ENCODE results near the gene DHX36.

DHX36 gene, protein sequence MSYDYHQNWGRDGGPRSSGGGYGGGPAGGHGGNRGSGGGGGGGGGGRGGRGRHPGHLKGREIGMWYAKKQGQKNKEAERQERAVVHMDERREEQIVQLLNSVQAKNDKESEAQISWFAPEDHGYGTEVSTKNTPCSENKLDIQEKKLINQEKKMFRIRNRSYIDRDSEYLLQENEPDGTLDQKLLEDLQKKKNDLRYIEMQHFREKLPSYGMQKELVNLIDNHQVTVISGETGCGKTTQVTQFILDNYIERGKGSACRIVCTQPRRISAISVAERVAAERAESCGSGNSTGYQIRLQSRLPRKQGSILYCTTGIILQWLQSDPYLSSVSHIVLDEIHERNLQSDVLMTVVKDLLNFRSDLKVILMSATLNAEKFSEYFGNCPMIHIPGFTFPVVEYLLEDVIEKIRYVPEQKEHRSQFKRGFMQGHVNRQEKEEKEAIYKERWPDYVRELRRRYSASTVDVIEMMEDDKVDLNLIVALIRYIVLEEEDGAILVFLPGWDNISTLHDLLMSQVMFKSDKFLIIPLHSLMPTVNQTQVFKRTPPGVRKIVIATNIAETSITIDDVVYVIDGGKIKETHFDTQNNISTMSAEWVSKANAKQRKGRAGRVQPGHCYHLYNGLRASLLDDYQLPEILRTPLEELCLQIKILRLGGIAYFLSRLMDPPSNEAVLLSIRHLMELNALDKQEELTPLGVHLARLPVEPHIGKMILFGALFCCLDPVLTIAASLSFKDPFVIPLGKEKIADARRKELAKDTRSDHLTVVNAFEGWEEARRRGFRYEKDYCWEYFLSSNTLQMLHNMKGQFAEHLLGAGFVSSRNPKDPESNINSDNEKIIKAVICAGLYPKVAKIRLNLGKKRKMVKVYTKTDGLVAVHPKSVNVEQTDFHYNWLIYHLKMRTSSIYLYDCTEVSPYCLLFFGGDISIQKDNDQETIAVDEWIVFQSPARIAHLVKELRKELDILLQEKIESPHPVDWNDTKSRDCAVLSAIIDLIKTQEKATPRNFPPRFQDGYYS

DNA sequence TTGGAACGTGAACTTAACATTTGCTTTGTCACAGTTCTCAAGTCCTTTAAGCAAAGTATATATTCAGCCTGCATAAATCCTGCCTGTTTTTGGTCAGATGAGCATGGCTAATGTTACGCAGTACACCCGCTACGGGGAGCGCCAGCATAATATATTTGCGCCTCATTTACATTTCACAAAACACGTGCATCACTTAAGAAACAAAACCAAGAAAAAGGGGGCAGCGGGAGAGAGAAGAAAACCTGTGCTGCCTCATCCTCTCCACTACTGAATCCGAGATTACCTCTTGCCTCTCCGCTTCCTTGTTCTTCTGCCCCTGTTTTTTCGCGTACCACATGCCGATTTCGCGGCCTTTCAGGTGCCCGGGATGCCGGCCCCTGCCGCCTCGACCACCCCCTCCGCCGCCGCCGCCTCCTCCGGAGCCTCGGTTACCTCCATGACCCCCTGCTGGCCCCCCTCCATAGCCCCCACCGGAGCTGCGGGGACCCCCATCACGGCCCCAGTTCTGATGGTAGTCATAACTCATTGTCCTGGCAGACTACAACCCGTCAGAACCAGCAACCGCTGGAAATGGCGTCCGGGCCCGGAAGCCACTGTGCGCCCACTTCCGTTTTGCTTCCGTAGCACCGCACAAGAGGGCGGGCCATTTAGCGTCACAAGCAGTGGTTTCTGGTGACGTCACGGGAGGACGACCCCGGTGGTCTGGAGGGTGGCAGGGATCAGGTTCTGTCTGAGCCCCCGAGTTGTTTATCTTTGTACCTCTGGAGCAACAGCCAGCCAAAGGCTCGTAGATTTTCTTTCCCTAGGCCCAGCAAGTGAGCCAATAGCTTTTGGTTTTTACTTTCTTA is at the start of gene DHX36:
Gene DHX36 (minus strand): TSS at position 597 of the 848 bp plus-strand sequence. CDS start 71 bp downstream, at position 526.
- DNase-seq (ENCODE audit: low spot score), result peak; percentile 85

DNA sequence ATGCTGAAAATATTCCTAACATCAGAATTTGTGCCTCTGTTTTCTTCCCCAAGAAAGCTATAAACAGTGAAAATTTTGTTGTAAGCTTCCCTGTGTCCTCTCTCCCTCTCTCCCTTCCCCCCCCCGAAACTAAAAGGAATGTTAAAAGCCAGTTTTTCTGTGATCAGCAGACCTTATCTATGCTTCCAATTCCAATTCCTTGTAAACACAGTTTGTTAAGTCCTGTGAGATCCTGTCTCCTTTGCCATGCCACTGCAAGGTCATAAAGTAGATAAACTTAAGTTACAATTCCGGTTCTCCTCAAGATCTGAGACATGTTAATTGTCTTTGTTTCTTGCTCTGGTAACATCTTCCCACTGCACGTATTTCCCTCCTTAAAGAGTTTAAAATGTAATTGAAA is 42.9 kb upstream of the DHX36 start:
- DNase-seq (ENCODE audit: low spot score), result no peak

DNA sequence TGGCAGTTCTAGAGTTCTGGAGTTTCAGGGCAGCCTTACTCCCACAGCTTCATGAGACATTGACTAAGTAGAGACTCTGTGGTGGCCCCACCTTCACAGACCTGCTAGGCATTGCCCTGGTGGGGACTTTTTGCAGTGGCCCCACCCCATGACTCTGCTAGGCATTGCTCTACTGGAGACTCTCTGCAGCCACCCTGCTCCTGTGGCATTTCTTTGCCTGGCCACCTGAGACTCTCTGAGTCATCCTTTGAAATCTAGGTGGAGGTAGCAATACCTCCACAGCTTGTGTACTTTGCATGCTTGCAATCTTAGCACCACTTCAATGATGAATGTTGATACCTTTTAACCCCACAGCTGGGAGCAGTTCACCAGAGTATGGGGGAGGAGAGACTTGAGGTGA is 40.6 kb upstream of the DHX36 start:
- DNase-seq (ENCODE audit: low spot score), result no peak

DNA sequence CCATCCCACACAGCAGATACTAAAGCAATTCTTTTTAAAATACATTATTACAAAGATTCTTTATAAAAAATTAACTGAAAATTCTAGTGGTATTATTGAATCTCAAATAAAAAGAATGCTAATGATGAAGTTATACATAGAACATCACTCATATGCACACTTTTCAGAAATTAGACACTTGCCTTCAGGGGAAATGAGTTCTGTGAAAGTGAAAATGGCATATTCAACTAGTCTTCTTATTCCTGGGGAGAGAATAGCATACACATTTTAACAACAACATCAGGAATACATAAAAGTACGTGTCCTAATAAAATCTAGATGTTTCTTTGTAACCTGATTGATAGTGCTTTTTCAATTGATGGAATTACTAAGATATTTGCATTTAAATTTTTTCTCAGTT is 36.8 kb upstream of the DHX36 start:
- no peak for DNase-seq (ENCODE audit: low spot score)

DNA sequence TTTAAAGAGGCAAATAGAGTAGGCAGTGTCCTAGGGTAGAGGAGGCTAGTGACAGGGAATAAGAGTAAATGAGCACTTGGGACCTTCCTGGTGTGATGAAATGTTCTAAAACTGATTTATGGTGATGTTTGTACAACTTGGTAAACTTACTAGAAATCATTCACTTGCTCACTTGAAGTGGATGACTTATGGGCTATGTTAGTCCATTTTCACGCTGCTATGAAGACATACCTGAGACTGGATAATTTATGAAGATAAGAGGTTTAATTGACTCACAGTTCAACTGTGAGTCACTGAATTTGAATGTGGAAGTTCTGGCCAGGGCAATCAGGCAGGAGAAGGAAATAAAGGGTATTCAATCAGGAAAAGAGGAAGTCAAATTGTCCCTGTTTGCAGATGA is 31.7 kb upstream of the DHX36 start:
- DNase-seq (ENCODE audit: low spot score), result no peak

DNA sequence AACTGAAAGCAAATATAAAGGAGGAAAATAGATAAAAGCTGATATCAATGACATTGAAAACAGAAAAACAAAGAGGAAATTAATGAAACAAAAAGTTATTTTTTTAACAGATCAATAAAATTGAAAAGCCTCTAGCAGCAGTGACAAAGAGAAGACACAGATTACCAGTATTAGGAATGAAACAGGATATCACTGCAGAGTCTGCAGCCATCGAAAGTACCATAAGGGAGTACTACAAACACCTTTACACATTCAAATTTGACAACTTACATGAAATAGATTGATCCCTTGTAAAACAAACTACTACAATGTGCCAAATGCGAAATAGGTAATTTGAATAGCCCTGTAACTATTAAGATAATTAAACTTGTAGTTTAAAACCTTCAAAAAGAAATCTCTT is 24.9 kb upstream of the DHX36 start:
- DNase-seq (ENCODE audit: low spot score), result no peak

DNA sequence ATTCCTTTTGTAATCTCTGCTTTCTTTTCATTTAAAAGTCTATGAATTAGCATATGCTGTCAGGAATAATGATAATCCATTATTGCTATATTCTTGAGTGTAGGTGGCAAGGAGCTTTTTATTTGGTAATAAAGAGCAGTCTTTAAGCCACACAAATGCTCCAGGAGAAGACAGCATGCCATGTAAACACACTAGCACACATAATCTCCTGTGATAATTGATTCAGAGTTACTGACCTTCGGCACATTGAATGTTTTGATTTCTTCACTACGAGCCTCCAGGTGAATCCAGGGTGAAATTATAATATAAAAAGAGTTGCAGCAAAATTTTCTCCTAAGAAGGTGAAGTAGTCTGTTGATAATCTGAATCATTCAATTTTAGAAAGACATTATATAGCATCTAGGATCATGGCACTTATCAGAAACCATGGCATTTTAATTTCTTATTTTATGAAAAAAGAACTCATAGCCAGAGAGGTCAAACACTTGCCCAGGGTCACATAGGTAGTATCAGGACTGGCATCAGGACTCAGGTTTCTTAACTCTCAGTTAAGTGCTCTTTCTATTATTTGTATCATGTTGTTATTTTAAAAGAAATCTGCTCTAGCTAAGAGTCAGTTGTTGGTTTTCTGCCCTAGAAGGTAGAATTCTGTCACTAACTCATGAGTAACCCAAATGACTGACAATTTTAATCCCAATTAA is 21.3 kb upstream of the DHX36 start:
- no peak for DNase-seq (ENCODE audit: low spot score)

DNA sequence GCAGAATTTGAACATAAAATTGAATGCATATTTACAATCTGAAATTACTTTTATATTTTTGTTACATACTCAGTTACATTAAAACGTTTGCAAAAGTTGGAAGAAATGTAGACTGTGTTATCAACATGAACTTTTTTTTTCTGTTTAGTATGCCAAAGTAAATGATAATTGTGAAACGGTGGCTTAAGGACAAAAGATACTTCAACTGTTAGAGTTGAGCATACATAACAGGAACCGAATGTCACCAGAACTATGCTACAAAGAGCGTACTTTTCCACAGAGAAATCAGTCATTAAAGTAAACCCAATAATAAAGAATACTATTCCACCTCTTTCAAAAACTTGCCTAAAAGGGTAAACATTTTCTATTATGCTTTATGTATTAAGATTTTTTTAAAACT is 14.3 kb upstream of the DHX36 start:
- DNase-seq (ENCODE audit: low spot score), result no peak

DNA sequence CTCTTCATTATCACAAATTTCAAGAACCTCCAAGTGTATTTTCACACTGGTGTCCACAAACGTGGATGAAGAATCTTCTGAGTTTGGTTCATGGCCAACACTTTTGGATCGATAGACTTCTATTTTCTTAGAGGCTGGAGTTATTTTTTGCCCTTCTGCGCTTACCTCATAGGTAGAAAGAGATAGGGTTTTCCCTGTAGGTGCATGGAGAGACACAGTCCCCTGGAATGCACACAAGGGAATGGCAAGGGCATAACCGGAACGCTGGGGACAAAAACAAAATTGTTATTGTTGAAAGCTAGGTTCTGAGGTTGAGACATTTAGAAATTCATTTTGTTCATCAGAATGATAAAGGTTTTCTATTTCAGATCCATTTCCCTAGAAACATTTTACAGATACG is 13.7 kb upstream of the DHX36 start:
- no peak for DNase-seq (ENCODE audit: low spot score)

DNA sequence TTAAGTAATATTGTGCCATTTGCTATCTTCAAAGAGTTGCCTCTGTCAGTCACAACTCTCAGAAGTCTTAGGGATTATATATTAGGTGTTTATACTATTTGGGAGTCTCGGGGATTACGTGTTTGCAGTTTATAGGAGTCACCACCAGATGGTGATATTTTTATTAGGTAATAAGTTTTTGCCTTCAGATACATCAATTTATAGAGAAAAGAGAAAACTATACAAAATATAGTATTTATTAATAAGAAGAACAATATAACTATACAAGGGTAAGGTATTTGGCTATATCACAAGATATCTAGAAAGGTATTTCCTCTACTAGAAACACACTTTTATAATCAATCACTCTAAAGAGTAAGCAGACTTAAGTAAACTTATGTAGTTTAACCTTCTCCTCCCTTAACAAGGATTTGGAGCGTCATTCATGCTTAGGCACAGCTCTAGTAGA is 10.7 kb upstream of the DHX36 start:
- peak; percentile 16 for DNase-seq (ENCODE audit: low spot score)

DNA sequence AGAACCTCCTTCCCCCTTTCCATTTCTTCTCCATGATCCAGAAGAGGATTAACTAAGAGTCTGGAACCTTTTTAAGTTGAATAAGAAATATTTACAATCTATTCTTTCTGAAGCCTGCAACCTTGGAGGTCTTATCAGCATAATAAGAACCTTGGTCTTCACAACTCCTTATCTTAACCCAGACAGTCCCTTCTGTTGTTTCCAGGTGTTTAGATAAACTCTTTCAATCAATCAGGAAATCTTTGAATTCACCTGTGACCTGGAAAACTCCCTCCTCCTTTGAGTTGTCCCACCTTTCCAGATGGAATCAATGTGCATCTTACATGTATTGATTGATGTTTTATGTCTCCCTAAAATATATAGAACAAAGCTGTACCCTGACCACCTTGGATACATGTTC is 3.6 kb upstream of the DHX36 start:
- DNase-seq (ENCODE audit: low spot score), result no peak

DNA sequence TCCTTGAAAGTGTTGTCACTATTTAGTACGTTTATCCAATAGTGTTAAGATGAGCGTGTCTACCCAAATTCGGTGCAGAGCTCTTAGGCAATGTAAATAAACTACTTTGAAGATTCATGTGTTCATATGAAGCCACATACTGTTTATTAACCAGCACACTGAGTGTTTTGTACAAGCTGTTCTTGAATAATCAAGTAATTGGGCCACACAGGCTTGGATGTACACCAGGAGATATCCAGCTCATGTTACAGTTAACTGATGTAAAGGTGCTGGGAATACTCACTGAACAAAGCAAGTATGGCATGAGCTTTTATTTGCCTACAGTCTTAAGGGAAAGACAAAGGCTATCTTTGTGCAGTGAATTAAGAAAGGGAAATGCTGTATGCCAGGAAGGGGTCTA is 632 bp upstream of the DHX36 start:
- no peak for DNase-seq (ENCODE audit: low spot score)

DNA sequence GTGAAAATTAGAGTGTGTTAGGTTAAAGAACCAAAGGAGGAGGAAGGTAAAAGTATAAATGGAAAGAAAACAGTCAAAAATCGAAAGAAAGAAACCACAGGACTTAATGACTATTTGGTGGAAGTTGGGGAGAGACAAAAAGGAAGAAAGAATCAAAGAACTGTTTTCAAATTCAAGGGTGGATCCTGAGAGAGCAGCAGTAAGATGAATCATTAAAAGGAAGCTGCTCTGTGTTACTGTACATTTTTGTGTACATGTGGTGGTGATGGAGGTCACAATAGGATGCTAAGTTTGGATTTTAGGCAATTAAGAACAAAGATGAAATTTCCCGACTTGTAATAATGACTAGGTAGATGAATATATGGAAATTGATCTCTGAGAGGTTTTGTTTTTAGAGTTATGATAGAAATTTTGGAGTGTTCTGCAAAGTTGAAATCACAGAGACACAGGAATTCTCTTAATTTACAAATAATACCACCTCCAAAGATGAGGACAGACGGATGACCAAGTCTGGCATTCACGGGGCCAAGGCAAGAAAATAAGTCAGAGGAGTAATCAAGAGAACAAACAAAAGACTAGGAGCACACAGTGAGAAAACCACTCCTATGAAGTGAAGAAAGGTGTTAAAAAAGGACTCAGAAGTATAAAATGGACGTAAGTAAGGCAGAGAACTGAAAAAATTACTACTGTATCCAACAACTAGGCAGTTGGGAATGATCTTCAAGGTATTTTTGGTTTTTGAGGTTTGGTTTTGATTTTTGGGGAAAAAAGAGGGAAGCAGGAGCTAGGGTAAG is 7.1 kb downstream of the DHX36 start:
- DNase-seq (ENCODE audit: low spot score), result no peak

DNA sequence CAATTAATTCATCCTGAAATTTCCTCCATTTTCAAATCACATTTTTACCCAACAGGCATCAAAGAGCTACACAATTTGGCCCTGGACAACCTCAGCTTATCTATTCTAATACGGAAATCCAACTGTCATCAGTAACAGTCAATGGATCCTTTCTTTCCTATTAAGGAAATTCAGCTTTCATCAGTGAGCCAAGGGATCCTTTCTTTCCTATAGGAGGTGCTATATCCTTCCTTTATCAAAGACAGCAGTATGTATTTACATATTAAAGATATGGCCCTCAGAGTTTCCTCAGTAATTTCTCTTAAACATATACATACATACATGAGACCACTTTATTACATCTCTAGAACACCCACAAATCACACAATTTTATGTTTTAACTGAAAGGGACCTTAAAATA is 10.1 kb downstream of the DHX36 start:
- DNase-seq (ENCODE audit: low spot score), result no peak

DNA sequence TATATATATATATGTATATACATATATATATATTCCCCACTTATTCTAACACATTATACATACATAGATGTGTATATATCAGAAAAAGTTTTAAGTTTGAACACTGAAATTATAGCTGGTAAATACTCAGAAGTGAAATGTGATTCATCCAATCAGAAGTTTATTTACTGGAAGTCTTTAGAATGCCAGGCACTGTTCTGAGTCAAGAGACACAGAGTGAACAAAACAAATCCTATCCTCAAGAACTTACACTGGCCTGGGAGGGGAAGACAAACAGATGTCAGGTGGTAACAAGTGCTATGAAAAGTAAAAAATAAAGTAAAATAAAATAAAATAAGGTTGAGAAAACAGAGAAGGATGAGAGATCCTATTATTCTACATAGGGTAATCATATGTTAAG is 13.4 kb downstream of the DHX36 start:
- no peak for DNase-seq (ENCODE audit: low spot score)

DNA sequence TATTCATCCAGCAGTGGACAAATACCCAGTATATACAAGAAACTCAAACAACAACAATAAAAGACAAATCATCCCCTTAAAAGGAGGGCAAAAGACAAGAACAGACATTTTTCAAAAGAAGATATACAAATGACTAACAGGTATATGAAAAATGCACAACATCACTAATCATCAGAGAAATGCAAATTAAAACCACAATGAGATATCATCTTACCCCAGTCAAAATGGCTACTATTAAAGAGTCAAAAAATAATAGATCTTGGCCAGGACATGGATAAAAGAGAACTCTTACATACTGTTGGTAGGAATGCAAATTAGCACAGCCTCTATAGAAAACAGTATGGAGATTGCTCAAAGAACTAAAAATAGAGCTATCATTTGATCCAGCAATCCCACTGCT is 16.9 kb downstream of the DHX36 start:
- no peak for DNase-seq (ENCODE audit: low spot score)

DNA sequence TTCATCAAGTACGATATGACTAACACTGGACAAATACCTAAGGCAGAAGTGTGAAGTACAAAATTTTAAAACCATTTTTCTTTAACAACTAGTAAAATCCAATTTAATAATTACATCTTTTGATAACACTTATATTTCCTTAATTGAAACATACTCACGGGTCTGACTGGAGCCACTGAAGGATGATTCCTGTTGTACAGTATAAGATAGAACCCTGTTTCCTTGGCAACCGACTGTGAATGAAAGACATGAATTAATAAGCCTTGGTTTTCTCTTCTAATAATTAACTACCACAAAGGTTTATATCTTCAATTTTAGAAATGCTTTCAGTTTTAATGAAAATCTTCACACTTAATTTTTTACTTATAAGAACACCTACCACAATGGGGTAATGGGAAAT is 19.4 kb downstream of the DHX36 start:
- DNase-seq (ENCODE audit: low spot score), result no peak

DNA sequence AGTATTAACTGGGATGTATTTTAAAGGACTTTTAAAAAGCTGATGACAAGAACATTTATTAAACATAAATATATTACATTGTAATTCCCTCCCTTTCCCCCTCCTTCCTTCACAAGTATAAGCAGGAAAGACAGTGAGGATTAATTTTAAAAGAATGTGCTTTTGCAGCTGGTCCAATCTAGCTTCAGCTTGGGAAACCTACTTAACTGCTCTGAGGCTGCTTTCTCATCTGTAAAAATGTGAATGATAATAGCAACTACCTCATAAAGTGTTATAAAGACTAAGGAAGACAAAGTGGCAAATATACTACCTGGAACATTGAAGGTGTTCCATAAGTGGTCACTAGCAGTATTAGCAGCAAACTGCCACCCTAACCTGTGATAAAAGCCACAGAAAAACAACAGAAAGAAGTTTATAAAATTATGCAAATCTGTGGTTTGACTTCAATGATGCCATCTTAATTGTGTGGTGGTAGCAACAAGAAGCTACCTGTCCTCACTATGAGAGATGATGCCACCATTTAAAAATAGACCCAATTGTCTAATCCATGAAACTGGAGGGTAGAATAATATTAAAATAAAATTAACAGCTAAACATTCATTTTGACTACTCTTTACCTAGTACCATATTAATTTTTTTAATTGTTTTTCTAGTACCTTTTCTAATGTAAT is 20.0 kb downstream of the DHX36 start:
- DNase-seq (ENCODE audit: low spot score), result no peak

DNA sequence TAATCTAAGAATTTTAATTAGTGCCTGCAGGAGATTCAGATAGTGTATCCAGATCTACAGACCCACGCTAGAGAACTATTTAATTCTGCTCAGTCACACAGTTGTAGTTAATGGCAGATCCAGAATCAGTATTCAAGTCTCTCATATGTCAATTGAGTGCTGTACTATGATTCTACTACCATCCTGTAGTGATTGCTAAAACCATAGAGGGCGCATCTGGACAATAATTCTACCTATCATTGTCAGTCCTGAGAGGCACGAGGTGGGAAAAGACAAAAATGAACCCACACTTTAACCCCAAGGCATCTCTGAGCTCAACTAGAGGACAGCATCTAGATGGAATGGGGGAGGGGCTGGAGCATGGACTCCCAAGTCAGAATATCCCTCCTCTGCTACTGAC is 22.7 kb downstream of the DHX36 start:
- DNase-seq (ENCODE audit: low spot score), result no peak

DNA sequence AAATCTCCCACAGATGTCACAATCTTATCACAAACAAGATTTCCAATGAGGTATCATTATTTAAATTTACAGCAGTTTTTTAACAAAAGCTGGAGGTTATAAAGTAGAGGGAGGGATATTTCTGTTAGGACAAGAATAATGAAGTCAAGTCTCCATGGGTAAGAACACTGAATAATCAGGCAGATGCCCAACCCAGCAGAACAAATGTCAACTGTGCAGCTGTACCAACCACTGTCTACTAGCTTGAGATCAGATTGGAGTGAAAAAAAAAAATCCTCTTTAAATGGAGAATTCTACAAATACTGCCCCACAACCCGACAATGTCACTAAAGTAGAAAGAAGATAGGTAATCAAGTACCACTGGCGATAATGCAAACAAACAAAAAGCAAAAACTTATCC is 30.3 kb downstream of the DHX36 start:
- DNase-seq (ENCODE audit: low spot score), result no peak

Data from CD4-positive, alpha-beta T cell treated with Interleukin-6 at 100 ng/mL for 8 hours (primary cell).